ENCODE measurements around the gene SMIM41.

DNA sequence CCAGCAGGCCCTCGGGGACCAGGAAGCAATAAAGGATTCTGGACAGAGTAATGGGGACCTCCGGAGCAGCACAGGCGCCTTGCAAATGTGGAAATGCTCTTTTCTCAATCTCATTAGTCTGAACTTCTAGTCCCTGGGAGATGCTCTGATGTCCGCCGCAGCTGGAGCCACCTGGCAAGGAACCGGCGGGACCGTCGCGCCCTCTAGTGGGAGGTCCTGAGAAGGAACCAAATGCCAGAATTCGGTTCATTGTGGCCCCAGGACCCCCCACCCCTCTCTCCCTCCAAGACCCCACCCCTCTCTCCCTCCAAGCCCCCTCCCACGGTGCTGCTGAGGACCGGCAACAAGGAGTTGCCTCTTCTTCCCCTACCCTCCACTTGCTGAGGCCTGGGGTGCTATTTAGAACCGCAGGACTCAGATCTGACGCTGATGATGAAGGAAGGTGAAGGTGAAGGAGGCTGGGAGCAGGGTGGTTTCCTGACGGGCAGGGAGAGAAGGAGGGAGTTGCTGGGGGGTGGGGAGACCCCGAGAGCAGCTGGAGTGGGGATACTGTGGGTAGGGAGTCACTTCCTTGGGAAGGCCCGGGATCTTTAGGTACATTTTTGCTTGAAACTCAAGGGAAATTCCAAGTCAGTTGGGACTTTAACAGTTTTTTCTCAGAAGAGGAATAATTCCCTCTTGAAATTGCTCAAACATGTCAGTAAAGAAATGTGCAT lies 42.5 kb downstream of the SMIM41 start:
- no peak for TF ChIP-seq EP300 (IDR thresholded peaks at IDR 0.05)
- TF ChIP-seq, protein P1, sequence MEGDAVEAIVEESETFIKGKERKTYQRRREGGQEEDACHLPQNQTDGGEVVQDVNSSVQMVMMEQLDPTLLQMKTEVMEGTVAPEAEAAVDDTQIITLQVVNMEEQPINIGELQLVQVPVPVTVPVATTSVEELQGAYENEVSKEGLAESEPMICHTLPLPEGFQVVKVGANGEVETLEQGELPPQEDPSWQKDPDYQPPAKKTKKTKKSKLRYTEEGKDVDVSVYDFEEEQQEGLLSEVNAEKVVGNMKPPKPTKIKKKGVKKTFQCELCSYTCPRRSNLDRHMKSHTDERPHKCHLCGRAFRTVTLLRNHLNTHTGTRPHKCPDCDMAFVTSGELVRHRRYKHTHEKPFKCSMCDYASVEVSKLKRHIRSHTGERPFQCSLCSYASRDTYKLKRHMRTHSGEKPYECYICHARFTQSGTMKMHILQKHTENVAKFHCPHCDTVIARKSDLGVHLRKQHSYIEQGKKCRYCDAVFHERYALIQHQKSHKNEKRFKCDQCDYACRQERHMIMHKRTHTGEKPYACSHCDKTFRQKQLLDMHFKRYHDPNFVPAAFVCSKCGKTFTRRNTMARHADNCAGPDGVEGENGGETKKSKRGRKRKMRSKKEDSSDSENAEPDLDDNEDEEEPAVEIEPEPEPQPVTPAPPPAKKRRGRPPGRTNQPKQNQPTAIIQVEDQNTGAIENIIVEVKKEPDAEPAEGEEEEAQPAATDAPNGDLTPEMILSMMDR (IDR thresholded peaks at IDR 0.05) = peak in 3 of 4 experiments; percentile 29 to 76 (median 40)
- no peak for TF ChIP-seq POLR2A (IDR thresholded peaks at IDR 0.05)

Data from gastroesophageal sphincter (tissue), 3 donors.